ENCODE results near the gene PAK1.

The PAK1 gene

DNA sequence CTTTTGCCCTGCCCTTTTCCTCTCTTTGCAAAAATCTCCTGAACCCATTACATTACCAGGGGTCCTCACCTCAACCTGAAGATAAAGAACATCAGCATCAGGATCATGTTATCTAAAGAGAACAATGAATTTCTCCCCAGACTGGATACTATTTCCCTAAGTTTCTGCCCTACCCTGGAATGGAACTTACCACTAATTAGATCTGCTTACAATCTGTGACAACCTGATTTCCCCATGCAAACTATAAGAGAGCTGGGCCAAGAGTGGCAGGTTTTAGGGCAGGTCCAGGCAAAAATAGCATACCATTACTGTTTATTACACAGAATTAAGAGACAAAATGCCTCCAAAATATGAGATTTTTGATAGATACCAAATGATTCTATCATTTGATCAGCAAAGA lies 114.4 kb downstream of the PAK1 start:
- no peak for DNase-seq

DNA sequence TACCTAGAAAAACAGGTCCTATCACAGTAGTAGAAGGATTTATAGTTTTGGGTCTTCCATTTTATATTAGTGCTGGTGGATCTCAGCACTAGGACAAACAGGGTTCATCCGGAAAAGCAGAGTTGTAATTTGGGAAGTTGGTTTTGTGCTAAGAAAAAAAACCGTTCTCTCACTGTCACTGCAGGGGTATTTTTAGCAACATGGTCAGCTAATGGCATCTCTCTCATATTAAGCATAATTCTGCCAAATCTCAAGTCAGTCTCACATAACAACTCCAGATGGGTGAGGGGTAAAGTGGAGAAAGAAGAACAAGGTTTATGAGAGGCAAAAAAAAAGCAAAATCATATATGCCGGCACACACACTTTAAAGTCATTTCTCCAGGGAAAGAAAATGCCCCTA lies 120.8 kb downstream of the PAK1 start:
- DNase-seq = no peak

DNA sequence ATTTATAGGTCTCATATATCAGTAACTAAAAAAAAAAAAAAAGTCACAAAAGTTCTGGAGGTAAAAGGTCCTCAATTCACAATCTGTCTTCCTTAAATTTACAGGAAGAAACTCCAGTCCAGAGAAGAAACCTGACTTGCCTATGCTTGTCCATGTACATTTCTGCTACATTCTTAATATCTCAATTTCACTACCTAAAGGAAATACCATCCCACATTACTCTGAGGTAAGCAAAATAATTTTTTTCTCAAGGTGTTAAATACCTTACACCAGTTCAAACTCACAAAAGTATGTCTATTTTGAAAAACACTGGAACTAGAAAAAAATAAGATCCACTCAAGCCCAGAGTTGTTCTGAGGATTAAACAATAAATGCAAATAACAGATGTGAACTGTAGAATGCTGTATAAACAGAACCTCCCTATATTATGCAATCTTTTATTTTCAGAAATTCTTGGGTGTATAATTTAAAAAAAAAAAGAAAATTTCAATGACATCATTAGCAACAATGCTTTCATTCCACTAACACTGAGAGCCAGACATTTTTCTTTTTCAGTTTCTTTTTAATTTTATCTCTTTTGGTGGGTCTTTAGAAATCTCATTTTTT lies 122.5 kb downstream of the PAK1 start:
- DNase-seq = no peak

DNA sequence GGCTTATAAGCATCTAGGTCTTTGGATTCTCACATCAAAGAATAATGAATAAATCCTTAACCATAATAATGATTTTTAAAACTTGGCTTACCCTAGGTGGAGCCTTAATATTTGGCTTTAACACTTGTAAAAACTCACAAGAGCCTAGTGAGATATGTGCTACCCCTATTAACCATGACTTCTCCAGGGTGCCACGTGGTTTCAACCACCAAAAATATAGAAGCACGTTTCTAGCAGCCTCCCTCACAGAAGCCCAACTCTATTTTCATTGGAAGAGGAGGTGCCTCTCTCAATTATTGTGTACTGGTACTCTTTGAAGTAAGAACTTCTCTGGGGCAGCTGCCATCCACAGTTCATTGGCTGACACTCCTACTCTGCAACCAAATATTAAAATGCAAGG lies 125.9 kb downstream of the PAK1 start:
- DNase-seq = no peak

DNA sequence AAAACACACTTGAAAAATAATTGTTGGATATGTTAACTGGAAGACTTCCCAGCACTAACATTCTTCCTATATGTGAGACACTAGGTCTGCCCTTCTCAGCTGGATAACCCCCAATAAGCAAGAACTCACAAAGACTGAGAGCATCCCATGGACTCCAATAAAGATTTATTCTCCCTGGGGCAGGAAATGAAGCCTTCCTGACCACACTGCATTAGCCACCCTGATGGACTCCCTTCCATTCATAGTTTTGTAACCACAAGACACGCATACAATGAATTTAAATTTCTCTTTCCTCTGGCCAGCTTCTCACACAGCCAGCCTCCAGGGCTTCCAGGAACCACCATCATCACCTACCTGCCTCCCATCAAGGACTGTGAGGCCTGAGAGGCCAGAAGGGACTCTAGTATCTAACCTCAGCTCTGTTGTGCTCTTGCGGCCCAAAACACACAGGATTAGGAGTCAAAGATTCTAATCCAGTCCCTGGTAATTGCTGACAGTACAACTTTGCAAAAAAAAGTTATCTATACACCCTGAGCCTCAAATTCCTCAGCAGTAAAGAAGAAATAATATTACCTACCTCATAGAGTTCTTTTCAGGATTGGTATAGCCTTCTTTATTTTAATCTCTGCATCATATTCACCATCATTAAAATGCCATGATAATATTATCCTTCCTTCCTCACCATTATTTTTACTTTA lies 126.8 kb downstream of the PAK1 start:
- DNase-seq = no peak

DNA sequence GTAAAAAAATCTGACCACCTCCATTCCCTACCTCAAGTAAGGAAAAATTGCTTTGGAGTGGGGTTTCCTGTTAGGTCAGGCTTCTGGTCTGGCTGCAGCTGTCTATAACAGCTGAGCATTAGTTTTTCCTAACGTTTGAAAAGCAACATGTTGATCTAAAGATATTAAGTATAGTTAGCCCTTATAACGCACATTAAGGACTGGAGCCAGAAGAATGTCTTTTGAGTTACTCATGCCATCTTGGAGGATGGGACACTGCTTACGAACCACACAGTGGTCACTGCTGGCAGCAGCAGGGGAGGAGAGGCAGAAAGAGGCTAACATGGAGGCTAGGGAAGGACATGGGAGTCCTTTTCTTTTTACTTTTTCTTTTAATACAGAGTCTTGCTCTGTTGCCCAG lies 128.3 kb downstream of the PAK1 start:
- DNase-seq = no peak

DNA sequence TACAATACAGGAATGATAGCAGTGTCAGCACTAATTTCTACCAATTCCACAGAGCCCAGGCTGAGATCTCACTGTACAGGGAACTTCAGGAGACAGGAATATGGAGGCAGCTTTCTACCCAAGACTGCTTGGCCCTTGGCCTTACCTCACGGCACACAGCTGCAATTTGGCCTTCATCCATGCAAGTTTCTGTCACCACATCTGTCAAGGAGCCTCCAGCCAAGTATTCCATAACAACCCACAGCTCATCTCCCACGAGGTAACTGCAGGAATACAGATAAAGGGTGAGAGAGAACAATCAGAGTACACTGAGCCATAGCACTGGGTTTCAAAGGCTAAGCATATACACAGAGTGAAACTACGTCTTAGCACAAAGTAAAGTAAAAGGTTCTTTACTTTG lies 133.4 kb downstream of the PAK1 start:
- no peak for DNase-seq

DNA sequence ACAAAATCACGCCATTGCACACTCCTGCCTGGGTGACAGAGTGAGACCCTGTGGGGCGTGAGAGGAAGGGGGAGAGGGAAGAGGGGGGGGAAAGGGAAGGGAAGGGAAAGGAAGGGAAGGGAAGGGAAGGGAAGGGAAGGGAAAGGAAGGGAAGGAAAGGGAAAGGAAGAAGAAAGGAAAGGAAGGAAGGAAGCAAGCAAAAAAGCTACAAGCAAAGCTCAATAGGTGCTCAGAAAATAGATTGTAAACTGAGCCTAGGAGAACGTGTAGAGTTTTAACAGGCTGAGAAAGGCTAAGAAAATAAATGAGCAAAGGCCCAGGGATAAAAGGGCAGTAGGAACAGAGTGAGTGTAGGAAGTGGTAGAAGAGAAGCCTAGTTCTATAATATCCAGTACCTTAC lies 141.6 kb downstream of the PAK1 start:
- DNase-seq = no peak

DNA sequence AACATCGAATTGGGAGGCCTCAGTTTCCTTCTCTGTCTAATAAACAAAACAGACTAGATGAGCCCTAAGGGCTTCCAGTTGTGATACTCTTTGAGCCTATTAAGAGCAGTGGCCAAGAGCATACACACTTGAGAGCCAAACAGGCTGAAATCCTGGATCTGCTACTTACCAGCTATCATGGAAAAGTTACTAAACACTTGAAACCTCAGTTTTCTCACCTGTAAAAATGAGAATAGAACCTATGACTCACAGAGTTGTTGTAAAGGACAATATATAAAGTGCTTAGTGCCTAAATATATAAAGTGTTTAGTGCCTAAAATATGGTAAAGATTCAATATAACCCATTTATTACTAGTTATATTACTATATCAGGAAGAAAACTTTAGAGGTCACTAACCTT lies 148.7 kb downstream of the PAK1 start:
- no peak for DNase-seq

DNA sequence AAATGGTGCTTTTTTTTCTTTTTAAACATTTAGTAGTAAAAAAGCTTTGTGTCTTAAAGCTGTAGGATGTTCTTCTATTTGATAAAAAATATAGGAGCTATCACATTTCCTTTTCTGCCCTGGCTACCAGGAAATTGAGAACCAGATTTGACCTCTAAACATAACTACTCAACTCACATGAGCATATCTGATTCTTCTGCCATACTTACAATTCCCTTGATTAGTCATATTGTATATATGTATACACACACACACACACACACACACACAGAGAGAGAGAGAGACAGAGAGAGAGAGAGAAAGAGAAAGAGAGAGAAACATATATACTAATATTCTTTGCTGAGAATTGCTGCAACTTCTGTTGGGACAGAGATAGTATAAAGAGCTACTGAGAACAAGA lies 149.4 kb downstream of the PAK1 start:
- no peak for DNase-seq

DNA sequence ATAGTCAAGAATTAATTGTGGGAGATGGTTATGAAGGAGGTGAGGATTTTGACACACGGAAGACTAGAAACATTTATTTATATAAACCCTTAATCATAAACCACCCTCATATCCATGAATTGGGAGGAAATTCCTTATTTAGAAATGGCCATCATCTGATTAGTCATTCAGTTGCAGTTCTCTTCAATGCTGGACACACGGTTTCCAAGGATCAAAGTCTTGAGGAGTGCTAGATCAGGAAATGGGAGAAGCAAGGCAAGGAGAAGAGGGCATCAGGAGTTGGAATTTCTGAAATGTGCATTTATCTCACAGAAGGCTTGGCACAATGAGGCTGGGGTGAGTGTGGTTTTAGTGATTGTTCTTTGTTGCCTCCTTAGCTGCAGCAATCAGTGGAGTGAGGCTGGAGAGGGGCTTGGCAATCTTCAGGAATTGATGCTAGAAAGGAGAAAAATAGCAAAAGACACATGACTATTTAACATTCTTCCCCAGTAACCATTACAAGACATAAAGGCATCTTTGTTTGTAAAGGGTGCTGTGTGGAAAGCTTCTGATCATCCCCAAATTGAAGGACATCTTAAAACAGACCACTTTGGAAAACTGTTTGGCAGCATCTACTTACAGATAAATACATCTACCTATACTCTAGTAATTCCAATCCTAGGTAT lies 150.8 kb downstream of the PAK1 start:
- no peak for DNase-seq

DNA sequence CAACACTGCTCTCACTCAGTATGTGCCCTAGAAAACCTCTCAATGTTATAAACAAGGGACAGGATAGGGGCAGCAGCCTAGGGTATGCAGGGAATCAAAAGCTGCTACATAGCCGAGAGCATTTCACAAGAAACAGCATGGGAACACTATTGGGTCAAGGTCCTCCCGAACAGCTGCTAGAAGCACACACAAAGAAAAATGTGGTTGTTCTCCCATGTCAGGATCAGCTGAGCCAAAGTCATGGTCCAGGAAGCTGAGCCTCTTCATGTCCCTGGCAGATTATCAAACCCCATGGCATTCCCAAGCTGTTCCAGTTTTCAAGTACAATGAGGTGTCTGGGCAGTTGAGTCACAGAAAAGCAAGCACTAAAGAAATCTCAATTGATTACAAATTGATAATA lies 151.4 kb downstream of the PAK1 start:
- DNase-seq = no peak

DNA sequence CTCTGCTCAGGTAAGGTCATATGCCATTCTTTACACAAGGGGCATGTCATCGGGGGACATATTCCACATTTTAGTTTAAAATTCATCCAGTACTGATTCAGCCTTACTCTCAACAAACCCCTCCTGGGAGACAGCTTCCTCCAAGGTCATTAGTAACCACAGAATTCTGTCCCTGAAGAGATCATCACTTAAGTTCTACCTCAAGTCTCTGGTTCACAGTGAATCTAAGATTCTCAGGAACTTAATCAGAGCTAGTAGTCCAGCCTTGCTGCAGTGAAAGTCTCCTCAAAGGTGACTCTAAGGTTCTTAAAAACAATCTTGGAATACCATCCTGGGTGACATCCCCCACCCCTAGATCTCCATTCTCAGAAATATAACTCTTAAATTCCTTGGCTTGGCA lies 153.5 kb downstream of the PAK1 start:
- no peak for DNase-seq

DNA sequence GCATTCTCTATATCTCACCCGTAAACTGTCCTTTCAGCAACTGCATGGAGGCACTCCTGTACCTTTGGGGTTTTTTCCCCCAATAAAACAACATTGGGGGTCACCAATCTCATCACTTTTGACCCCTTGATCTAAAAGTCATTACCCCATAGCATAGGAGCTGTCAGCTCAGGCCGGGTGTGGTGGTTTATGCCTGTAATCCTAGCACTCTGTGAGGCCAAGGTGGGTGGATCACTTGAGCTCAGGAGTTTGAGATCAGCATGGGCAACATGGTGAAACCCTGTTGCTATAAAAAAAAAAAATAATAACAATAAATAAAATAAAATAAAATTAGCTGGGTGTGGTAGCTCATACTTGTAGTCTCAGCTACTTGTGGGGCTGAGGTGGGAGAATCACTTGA lies 155.3 kb downstream of the PAK1 start:
- no peak for DNase-seq

DNA sequence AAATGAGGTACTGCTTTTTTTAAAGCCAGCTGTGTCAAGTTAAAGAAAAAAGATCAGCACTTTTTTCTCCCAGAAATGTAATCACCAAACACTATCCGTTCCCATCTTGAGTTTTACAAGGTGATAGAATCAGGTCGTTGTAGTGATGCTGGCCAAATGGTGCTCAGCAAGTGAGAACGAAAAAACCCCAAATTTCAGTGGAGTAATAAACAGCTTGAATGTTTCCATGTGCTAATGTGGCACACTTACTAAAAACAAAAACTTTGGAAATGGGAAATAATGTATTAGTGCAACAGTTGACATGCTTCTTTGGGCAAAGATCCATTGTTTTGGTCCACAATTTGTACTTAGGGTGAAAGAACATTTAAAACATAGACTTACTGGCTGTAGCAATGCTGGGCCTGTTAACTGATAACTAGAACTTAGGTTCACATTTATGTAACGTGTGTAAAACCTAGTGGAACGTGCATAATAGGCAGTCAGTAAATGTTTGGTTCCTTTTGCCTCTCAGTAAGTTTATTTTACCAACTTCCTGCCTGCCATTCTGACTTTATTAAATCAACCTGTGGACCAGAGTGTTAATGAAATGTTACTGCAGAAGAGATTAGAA lies 157.1 kb downstream of the PAK1 start:
- no peak for DNase-seq

DNA sequence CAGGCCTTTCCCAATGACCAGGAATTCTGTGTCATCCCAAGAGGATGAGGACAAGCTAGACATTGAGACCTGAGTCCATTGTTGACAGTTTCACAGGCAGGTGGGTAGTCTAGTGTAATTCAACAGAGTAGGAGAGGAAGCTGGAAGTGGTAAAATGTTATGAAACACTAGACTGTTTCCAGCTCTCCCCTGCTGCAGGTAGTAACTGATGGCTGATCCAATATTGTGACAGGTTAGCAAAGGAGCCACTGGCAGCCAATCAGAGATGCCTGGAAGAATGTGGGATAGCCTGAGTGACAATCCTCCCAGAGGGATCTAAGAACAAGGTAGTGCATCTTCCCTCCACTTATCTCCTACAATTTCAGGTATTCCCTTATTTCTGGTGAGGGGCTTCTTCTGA lies 161.8 kb downstream of the PAK1 start:
- no peak for DNase-seq

DNA sequence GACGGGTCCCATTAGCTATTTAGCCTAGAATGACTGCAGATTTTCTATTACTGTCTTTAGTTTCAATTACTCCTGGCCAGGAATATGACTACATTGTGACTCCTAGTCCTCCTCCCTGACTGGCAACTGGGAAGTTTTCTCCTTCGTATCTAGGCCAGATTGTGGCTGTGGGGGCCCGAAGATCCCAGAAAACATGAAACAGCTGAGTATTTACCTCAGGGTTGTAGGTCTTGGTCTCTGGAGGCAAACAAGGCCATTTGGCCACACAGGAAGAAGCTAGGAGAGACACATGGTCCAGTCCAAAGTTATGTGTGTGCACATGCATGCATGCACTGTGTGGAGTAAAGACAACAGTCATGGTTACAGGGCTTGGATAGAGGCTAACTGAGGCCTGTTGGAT lies 162.2 kb downstream of the PAK1 start:
- DNase-seq = no peak

DNA sequence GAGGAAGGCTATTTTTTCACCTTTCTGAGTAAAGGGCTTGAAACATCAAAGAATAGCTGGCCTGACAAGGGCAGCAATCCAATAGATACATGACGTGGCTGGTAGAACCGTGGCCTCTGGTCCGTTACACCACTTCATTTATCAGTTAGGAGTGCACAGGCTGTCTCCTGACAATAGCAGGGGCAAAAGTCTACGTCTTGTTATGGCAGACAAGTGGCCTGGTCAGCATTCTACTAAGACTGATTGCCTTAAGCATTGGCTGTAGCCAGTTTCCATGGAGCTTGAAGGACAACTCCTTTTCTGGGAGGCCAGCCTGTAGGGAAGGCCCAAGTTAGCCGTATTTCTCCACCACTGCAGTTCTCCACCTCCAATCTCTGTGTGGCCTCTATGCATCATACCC lies 163.2 kb downstream of the PAK1 start:
- no peak for DNase-seq

DNA sequence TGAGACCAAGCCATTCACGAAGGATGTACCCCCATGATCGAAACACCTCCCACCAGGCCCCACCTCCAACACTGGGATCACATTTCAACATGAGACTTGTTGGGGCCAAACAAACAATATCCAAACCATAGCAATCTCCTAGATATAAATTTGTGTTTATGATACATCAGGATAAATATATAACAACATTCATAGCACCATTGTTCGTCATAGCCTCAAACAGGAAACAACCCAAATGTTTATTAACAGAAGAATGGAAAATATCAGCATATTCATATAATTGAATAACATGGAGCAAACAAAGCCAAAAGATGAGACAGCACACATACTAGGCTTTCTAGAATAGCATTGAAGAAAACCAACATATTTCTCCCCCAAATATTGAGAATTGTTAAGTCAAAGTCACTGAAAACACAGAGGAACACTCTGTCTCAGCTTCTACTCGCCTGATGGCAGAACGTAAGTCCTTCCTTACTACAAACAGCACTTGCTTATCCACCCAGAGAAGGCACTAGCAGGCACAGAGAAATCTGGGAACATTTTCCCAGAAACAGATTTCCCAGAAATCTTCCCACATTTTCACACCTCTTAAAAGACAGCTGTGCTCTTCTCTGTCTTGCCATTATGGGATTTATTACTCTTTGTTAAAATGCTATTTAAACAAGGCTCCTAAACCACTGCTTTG lies 164.4 kb downstream of the PAK1 start:
- no peak for DNase-seq

DNA sequence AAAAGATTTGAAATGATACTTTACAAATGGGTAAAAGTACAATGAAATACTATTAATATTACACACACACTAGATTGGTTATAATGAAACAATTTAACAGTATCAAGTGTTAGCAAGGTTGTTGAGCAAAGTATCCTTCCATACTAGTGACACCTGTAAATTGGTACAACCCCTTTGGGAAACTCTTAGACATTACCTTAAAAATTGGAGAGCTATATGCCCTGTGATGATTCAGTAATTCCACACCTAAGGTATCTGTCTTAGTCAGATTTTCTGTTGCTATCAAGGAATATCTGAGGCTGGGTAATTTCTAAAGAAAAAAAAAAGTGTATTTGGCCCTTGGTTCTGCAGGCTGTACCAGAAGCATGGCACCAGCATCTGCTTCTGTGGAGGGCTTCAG lies 165.1 kb downstream of the PAK1 start:
- no peak for DNase-seq

DNA sequence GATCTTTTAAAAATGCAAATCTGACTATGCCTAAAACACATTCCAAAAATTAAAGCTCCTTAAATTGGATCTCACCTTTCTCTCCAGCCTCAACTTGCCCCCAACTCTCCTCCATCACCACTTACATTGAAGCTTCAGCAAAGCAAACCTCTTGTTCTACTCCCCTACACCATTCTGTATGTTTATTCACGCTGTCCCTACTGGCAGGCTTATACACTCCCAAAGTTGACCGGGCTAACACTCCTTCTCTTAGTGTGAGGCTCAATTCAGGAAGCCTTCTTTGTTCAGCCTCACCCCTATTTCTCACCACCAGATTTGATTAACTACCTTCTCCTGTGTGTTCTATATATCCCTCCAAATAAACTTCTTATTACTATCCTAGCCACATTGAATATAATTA lies 170.6 kb downstream of the PAK1 start:
- no peak for DNase-seq

DNA sequence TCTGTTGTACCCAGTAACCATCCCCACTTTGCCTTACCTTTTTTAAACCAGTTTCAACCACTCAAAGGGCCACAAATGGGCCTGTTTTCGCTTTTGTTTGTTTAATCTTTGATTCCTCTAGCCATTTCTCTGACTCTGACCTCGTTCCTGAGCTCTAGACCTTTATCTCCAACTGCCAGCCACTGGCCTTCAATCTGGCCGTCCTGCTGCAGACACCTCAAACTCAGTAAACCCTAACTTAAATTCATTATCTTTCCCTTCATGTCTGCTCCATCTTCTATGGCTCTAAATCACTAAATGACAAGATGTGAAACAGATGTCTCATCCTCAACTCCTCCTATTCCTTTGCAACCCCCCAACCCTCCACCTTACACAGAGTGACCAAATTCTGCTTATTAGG lies 171.1 kb downstream of the PAK1 start:
- no peak for DNase-seq

DNA sequence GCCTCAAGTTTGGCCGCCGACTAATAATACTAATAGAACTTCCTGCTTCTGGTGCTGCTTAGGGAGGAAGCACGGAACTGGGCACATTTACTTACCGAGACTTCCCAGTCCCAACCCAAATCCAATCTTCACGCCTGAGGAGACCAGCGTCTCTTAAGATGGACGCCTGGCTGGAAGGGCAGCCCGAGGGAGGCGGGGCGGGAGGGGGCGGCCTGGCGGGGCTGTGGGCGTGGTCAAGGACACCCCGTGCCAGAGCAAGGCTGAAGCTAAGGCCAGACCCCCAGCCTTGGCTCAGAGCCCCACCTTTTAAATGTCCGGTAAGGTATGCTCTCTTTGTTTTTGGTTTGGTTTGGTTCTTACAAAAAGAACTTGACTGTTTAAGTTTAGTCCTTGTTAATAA lies 172.4 kb downstream of the PAK1 start, which contains the start of gene GDPD4:
Gene GDPD4 (minus strand): TSS at position 177 of the 400 bp plus-strand sequence. CDS start 16,549 bp downstream, outside the sequence.
- DNase-seq = no peak

DNA sequence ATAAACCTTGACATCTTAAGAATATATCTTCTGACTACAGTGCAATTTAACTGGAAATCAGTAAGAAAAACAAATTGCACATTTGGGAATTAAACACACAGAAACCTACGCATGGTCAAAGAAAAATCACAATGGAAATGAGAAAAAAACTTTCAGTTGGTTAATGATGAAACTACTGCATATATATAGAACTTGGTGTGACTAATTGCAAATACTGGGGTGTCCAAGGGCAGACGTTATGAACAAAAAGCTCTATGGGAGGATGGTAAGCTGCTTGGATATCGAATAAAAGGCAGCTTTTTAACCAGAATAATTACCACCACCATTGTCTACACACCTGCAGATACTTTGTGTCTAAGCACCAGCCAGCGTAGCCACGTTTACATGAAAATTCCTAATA lies 173.2 kb downstream of the PAK1 start:
- DNase-seq = no peak
